Hypothalamus (tissue), 51 donors: Measurements from ENCODE around the gene BEND6.

Experiments used
- DNase-seq, 51 donors: peaks; one replicate each; lab custom pipeline; 2025; lab: John Stamatoyannopoulos, UW

The BEND6 gene

GRCh38 chr6:56954403-56955170 lies at the start of gene BEND6:
Gene BEND6, plus strand, starts transcription at chr6:56955107. Its CDS starts 26,704 bp downstream, at chr6:56981811.
- peak in 44 of 51 donors; percentile 15 to 97 (median 78) for DNase-seq

GRCh38 chr6:56905378-56905777 lies 49.5 kb upstream of the BEND6 start:
- no peak for DNase-seq

GRCh38 chr6:56906752-56907151 lies 48.2 kb upstream of the BEND6 start:
- DNase-seq: no peak

GRCh38 chr6:56909115-56909907 lies 45.6 kb upstream of the BEND6 start:
- no peak for DNase-seq

- DNase-seq: no peak
Measured at GRCh38 chr6:56911847-56912246, 43.1 kb upstream of the BEND6 start.

GRCh38 chr6:56913285-56914074 lies 41.4 kb upstream of the BEND6 start:
- no peak for DNase-seq

- DNase-seq: peak in 32 of 51 donors; percentile 2 to 75 (median 36)
Measured at GRCh38 chr6:56914798-56915658, 39.9 kb upstream of the BEND6 start.

GRCh38 chr6:56915832-56916231 lies 39.1 kb upstream of the BEND6 start:
- no peak for DNase-seq

- no peak for DNase-seq
Measured at GRCh38 chr6:56916849-56917551, 37.9 kb upstream of the BEND6 start.

- no peak for DNase-seq
Measured at GRCh38 chr6:56922645-56923044, 32.3 kb upstream of the BEND6 start.

GRCh38 chr6:56923565-56923964 lies 31.3 kb upstream of the BEND6 start:
- DNase-seq: no peak

- no peak for DNase-seq
Measured at GRCh38 chr6:56927538-56928453, 27.1 kb upstream of the BEND6 start.

- no peak for DNase-seq
Measured at GRCh38 chr6:56930846-56931245, 24.1 kb upstream of the BEND6 start.

- DNase-seq: no peak
Measured at GRCh38 chr6:56932910-56933477, 21.9 kb upstream of the BEND6 start.

- DNase-seq: no peak
Measured at GRCh38 chr6:56933650-56934049, 21.3 kb upstream of the BEND6 start.

GRCh38 chr6:56934876-56935275 lies 20.0 kb upstream of the BEND6 start:
- peak in 1 of 51 donors; percentile 43 for DNase-seq

- no peak for DNase-seq
Measured at GRCh38 chr6:56936466-56936865, 18.4 kb upstream of the BEND6 start.

GRCh38 chr6:56938649-56939191 lies 16.2 kb upstream of the BEND6 start:
- peak in 10 of 51 donors; percentile 6 to 59 (median 42) for DNase-seq
